Stimulated activated CD8-positive, alpha-beta memory T cell treated with anti-CD3 and anti-CD28 coated beads, Interleukin-7, amount 100 ng/mL, for 4 hours (primary cell): ENCODE data around the gene OR2H1.

Source experiments
- DNase-seq, 2 donors: peaks; one replicate each; pipeline ENCODE4 v3.0.0-alpha.2; 2020; ENCODE audit warnings: low read depth in 2 of 2

OR2H1 gene

DNA sequence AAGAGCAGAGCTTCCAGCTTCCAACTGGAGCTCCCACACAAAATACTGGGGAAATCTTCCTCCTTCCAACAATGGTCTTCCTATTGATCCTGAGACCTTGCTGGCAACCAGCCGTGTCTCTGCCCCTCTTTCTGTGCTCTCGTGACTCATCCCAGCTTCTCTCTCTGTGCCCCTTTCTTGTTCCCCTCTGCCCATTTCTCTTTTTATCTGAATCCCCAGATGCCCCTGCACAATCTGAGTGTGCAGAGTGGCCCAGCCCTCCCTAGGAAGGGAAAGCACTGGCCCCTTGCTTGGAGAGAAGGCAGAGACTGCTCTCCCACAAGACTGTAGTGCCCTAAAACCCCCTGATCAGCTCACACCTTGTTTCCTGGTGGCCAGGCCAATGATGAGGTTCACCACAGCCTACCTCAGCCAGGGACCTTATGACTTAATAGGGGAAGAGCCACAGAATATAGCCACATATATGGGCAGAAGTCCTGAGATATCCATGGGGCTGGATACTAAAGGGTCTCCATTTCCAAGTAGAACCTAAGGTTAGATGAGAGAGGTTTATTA, 53.9 kb downstream of the OR2H1 start:
- DNase-seq: no peak
